ENCODE data around the gene LYPLA2.
"Not testable (repeated sequence)": the region's sequence is repeated elsewhere in the genome, so short reads cannot be mapped to it uniquely, and the experiment has no call there.

The LYPLA2 gene

DNA sequence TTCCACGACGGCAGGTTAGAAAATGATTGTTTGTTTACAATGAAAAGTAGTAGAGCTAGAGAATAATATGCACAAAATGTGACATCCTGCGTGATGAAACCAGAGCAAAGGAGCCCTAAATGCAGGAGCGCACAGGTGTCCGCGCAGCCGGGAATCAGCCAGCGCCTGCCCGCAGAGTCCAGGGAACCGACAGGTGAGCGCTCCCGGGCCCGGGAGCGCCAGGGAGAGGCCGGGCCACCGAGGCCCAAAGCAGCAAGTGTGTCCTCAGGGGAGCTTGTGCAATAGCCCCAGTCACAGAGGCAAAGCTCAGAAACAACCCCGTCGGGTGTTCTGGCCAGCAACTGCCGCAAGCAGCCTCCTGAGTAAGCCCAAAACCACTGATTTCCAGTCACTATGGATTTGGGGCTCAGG is 10.4 kb downstream of the LYPLA2 start:
- no peak for DNase-seq (ENCODE audit: low read depth in 2 of 2)

DNA sequence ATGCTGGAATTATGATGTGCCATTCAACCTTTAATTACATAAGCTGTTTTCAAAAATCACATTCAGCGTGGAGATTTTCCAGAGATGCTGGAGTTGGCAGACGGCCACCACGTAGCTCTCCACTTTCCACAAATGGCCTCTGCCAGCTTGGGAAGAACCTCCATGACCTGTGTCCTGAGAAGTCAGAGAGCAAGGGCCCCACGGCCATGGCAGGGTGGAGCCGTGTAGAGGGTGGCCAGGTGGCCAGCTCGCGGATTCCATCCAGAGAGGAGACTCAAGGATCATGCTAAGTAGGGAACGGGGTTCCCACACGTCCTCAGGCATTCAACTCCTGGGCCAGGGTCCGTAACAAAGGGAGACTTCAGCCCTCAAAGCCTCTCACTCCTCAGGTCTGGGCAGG is 10.9 kb downstream of the LYPLA2 start:
- DNase-seq (ENCODE audit: low read depth in 2 of 2), result no peak

- DNase-seq (ENCODE audit: low read depth in 2 of 2), result not testable (repeated sequence)
Observed at GRCh38 chr1:23802809-23803342, 11.9 kb downstream of the LYPLA2 start.

DNA sequence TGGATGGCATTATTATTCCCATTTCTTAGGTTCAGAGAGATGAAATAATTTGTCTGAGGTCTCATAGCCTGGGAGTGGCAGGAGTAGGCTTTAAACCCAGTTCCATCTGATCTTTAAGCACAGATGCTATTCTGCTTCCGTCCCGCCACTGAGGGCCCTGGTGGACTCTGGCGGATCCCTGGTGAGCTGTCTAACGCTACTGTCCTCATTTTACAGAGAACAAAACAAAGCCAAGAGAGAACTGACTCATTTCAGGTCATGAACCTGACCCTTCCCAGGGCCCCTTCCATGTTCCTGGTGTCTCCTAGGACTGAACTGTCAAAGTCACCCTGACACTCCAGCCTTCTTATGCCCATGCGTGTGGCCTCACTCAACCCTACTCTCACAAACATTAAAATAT is 12.7 kb downstream of the LYPLA2 start:
- no peak for DNase-seq (ENCODE audit: low read depth in 2 of 2)

GRCh38 chr1:23804183-23804835 is 13.4 kb downstream of the LYPLA2 start:
- DNase-seq (ENCODE audit: low read depth in 2 of 2), result no peak

GRCh38 chr1:23805025-23805424 is 14.1 kb downstream of the LYPLA2 start:
- DNase-seq (ENCODE audit: low read depth in 2 of 2), result no peak

DNA sequence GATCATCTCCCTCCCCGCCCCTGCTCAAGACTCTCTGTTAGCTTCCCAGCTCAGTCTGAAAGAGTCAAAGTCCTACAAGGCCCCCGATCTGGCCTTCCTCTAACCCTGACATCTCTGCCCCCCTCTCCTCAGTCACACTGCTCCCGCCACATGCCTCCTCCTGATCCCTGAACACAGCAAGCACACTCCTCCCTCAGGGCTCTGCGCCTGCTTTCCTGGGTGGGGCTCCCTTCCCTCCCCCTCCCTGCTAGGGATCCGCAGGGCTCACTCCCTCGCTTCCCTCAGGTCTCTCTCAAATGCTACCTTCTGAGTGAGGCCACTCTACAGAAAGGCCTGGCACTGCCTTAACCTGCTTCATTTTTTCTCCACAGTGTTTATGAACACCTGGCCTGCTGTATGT is 15.3 kb downstream of the LYPLA2 start:
- DNase-seq (ENCODE audit: low read depth in 2 of 2), result no peak

DNA sequence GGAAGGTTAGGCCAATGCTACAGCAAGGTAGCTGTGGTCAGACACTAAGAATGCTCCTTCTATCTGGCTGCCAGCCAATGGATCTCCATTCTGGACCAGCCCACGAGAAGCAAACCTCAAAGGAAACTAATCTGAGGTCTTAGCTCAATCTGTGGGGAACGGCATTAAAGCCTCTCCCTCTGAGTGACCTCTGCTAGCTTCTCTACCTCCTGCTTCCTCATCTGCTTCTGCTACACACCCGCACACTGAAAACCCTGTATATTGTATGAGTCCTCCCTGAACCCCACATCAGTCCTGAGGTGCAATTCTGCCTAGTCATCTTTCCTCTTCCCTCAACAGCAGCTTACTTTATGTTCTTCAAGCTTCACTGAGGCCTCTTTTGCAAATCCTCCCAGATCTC is 16.5 kb downstream of the LYPLA2 start:
- DNase-seq (ENCODE audit: low read depth in 2 of 2), result no peak

DNA sequence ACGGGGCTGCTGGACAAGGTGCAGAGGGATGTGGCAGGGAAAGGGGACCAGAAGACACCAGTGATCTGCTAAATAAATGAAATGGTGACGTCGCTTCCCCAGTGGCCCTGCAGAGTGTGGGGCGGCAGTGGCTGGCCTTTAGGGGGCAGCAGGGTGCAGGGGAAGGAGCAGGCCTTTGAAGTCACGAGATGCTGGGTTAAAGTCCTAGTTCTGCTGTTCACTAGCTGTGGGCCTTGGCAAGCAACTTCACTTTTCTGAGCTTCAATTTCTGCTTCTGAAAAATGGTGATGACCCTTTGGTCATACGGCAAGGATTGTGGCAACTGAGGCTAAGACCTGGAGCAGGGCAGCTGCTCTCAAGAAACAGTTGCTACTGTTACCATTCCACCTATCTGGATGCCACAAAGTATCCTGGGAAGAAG is 18.8 kb downstream of the LYPLA2 start:
- peak; percentile 70 to 73 for DNase-seq (ENCODE audit: low read depth in 2 of 2)

DNA sequence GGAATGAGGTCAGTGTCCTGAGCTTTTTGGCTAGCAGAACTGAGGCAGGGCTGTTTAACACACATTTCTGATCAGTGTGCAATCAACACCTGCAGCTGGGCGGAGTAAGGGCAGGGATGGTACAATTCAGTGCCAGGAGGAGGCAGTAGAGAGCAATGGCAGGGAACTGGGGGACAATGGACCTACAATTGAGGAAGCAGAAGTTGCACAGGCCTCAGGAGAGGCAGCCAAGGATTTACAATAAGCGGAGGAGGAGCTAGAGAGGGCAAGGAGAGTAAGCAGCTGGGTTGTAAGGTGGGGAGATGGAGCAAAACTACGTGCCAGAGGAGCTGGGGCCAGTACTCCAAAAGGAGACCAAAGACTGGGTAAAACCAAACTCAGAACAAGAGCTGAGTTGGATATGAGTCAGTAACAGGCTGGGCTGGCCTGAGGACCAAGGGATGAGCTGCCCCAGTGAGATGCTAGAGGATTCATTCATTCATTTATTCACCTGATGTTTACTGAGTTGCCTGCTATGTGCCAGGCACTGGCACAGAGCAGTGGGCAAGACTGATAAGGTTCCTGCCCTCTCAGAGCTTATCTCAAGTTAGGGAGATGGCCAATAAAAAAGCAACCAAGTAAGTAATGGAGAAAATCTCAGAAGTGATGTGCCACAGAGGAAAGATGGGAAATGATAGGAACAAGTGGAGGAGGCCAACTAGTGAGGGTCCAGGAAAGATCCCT is 20.0 kb downstream of the LYPLA2 start:
- DNase-seq (ENCODE audit: low read depth in 2 of 2), result peak in 1 of 2 donors; percentile 37

GRCh38 chr1:23814016-23814415 is 23.1 kb downstream of the LYPLA2 start:
- DNase-seq (ENCODE audit: low read depth in 2 of 2), result no peak

GRCh38 chr1:23816361-23816760 is 25.4 kb downstream of the LYPLA2 start:
- DNase-seq (ENCODE audit: low read depth in 2 of 2), result no peak

DNA sequence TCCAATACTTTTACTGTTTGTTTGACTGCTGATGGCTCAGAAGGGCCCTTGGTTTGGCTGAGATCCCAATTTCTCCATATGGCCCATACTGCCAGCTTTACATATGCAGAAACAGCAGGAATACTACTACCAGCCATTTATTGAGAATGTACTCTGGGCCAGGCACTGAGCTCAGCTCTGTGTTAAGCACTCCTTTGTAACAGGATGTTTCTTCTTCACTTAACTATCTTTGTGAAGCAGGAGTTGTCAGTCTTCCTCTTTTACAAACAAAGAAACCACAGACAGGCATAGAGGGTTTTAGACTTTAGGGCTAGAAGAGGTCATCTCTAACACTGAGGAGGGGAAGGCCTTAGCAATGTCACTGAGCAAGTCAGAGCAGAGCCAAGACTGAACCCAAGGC is 26.0 kb downstream of the LYPLA2 start:
- no peak for DNase-seq (ENCODE audit: low read depth in 2 of 2)

DNA sequence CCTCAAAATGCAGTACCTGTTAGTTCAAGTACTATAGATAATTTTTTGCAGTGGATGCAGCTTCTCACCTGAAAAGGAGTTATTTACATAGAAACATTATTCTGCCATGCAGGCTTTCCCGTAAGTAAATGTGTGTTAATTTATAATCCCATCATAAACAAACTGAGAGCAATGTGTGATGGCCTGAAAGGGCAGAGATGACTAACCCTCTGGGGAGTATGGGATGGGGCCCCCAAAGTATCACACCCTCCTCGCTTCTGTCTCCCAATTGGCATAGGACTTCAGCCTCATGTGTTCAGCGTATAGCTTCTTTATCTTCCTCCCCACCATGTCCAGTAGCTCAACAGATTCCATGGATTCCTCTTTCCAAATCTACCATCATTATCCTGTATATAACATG is 26.7 kb downstream of the LYPLA2 start:
- DNase-seq (ENCODE audit: low read depth in 2 of 2), result no peak

DNA sequence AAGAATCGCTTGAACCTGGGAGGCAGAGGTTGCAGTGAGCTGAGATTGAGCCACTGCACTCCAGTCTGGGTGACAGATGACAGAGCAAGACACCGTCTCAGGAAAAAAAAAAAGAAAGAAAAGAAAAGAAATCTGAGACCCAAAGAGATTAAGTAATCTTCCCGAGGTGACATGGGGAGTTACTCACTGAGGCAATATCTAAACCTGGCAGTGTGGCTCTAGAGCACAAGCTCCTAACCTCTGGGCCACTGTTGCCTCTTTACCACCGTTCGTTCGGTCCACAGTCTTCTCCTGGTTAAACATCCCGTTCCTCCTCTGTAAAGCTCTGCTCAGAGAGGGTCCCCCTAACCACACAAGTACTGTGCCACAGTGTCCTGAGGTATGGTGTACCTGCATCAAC is 32.8 kb downstream of the LYPLA2 start:
- DNase-seq (ENCODE audit: low read depth in 2 of 2), result no peak

DNA sequence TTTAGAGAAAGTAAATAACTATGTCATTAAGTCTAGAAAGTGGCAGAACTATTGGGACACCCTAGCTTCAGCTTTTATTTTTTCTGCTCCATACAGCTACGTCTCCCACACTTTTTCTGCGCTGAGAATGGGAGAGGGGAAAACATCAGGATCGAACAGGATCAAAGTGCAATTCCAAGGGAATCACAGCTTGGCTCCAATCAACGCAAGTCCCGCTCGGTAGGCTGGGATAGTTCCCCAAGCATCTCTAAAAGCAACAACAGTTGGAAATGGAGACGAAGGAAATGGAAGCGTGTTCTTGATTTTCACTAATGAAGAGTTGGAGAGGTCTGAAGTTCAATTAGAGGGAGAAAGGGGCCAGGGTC is 33.7 kb downstream of the LYPLA2 start:
- DNase-seq (ENCODE audit: low read depth in 2 of 2), result no peak

GRCh38 chr1:23825076-23825761 is 34.3 kb downstream of the LYPLA2 start, which contains the start of gene HMGCL:
Gene HMGCL, minus strand, starts transcription at chr1:23825429. Its CDS starts 14 bp downstream, at chr1:23825415.
- DNase-seq (ENCODE audit: low read depth in 2 of 2), result peak; percentile 80 to 84

GRCh38 chr1:23825762-23826522 is 35.0 kb downstream of the LYPLA2 start:
- DNase-seq (ENCODE audit: low read depth in 2 of 2), result no peak

GRCh38 chr1:23826590-23826989 is 35.6 kb downstream of the LYPLA2 start:
- not testable (repeated sequence) for DNase-seq (ENCODE audit: low read depth in 2 of 2)

- no peak for DNase-seq (ENCODE audit: low read depth in 2 of 2)
Observed at GRCh38 chr1:23827717-23828116, 36.8 kb downstream of the LYPLA2 start.

- not testable (repeated sequence) for DNase-seq (ENCODE audit: low read depth in 2 of 2)
Observed at GRCh38 chr1:23834156-23834555, 43.2 kb downstream of the LYPLA2 start.

- no peak for DNase-seq (ENCODE audit: low read depth in 2 of 2)
Observed at GRCh38 chr1:23836037-23836436, 45.1 kb downstream of the LYPLA2 start.
